Activated naive CD4-positive, alpha-beta T cell (primary cell): Measurements from ENCODE around the gene MINDY4B.

Source experiments
- DNase-seq, 4 experiments: peaks; one replicate each; lab custom pipeline; 2025; lab: John Stamatoyannopoulos, UW

Gene MINDY4B

DNA sequence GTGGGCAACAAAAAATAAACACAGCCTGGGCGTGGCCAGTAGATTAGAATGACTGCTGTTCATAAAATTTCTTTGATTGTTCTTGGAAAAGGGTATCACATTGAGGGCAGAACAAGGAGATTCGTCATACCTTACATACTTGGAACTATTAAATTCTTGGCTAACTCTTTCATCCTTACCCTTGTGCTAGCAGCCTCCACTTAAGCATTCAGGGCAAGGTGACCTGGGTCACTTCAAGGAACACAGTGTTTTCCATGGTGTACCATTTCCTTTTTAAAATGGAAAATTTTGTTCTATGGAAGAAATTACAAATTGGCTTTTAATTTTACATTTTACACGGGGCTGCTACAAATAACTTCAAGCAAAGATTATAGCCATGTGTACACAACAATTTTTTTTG is 60.8 kb downstream of the MINDY4B start:
- DNase-seq: no peak

GRCh38 chr3:150843241-150843640 is 62.0 kb downstream of the MINDY4B start:
- no peak for DNase-seq

DNA sequence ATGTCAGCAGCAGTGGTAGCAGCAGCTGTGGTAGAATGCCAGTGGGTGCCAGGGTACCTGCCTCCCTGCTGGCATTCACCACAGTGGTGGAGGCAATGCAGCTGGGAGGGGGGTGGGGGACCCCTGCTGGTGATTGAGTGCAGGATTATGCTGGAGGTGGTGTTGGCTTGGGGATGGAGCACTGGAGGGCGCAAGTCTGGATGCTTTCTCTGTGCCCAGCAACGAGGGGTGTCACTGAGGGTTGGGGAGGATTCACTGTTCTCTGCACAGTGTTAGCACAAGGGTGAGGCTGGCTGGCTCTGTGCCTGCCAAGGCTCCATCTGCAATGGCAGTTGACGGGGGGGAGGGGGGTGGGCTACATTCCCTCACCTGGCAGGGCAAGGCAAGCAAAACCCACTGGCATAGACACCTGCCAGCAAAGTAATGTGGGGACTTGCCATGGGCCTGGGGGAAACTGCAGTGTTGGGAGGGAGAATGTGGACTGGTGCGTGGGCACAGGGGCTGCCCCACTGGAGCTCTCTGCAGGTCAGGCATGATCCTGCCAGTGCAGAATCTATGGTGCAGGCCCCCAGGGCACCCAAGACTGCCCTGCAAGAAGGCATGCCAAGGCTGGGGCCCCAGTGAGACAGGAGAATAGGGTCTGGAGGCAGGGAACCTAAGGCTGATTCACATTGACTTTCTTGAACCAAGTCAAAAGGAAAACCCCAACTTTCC is 64.3 kb downstream of the MINDY4B start:
- no peak for DNase-seq

DNA sequence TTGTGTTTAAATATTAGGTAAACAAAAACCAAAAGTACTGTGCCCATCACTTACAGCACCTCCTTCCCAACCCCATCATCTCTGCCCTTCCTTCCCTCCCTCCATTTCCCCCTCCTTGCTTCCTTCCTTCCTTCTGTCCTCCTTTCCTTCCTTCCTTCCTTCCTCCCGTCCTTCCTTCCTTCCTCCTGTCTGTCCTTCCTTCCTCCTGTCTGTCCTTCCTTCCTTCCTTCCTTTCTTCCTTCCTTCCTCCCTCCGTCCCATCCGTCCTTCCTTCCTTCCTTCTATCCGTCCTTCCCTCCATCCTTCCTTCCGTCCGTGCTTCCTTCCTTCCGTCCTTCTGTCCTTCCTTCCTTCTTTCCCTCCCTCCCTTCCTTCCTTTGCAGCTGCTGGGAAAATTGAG is 74.5 kb downstream of the MINDY4B start:
- no peak for DNase-seq

DNA sequence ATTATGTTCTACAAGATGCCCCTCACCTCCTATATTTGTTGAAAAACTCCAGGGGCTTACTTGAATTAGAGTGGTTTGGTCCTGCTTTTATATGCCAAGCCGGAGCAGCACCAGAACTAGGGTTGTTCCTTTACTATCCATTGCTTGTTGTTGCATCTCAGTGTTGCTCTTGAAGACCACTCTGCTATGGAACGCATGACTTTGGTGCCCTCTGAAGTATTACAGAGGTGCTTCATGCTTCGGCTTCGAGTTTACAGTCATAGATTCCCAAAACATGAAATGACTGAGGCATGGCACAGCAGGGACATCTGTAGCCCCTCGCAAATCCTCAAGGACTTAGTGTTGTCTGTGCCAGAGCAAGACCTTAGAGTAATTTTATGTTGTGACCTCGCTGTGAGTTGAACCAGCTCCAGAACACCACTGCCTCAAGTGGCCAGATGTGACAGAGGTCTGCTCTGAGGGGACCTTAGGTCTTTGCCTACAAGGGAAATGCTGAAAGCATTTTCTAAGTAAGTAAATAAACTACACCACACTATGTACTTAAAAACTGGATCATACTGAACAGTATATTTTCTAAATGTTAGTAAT is 75.1 kb downstream of the MINDY4B start:
- no peak for DNase-seq

- DNase-seq: no peak
These were observed 75.8 kb downstream of the MINDY4B start for GRCh38 chr3:150829408-150829807.

DNA sequence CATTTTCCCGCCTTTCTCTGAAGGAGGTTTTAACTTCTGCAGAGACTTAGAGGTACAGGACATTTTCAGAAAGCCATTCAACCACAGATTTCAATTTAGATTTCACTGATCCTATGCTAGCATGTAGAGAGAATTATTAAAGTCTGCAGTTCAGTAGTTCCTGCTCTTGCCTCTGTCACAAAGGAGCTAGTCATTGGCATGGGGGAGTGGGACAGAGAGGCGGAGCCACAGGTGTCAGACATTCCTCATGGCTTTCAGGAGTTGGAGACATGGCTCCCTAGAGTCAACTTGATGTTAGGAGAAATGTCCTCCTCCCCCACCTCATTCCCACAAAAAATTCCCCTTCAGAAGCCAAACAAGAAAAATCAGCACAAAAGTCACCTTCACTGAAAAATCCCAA is 76.2 kb downstream of the MINDY4B start:
- DNase-seq: no peak

DNA sequence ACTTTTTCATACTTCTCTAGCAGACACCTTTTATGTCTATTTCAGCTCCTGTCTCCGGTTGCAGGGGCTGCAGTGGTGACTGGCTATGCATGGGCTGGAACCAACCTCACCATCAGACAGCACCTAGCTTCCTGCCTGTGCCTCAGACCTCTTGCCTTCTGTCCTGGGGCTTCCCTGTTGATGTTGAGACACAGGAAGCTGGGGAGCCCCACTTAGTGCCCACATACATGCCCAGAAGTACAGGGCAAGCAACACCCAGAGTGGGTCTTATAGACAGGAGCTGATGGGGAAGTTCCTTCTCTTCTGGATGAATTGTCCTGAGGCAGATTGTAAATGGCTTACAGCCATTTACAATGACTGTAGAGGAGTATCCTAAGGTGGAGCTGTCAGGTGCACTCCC is 77.0 kb downstream of the MINDY4B start:
- DNase-seq: no peak

DNA sequence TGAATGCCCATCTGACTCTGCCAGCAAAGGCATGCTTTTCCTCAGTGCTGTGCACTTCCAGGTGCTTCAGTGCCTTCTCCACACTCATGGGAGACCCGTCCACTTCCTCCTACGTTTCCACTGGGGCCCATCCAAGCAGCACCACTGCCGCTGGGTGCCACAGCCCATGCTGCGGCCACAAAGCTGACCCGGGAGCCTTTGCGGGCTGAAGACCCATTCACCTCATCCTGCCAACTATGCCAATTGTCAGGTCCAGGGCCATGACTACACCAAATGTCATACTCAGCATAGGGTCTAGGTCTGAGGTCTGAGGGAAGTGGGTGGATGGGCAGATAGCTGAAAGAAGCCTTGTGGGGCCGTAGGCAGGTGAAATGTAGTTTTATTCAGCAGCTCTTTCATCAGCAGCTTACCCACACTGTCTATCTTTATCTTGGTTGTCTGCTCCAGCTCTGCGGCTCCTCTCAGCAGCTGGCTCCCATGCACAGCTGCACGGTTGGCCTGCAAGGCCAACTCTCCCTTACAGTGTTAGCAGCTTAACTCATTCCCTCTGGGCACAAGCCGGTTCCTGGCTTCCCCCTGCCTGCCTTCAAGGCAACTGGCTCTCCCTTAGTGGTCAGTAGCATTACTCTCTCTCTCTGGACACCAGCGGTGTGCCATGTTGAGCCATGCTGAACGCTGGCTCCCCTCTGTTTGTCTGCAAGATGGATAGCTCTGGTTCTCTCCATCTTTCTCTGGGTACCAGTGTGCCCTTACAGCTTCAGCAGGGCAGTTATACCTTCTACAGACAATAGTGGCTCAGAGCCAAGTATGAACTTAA is 78.6 kb downstream of the MINDY4B start:
- no peak for DNase-seq

DNA sequence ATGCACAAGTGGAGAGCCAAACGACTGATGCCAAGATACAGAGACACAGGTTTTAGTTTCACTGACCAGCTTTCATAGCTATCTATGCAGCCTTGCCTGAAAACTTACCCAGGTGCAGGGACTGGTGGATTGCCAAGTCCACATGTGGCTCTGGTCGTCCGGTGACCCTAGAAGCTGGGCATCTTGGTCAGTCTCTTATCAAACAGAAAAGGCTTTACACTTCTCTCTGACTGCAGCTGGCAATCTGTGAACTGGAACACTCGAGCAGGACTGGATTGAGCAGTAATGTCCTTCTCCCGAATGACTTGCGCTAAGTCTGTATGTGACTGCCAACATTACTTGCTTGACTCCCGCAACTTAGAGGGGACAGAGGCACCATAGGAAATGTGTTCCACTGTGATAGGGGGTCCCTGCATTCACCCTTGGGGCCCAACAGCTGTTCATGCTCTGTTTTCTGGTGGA is 79.3 kb downstream of the MINDY4B start:
- DNase-seq: no peak

GRCh38 chr3:150825192-150825915 is 79.9 kb downstream of the MINDY4B start:
- DNase-seq: no peak

DNA sequence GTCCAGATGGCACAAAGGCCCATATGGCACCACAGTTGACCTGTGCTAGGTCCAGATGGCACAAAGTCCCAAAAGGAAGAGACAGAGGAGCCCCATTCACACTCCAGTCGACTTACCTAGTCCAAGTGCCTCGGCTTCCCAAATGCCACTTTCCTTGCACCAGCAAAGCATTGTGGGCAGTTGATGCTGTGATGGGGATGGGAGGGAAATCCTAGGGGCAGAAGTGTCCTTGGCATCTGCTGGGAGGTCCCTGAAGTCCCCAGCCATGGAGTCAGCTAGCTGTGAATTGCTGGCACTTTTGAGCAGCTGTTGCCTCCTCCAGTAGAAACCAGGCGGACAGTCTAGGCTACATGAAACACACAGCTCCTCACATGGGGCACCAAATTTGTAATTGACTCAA is 82.0 kb downstream of the MINDY4B start:
- no peak for DNase-seq

DNA sequence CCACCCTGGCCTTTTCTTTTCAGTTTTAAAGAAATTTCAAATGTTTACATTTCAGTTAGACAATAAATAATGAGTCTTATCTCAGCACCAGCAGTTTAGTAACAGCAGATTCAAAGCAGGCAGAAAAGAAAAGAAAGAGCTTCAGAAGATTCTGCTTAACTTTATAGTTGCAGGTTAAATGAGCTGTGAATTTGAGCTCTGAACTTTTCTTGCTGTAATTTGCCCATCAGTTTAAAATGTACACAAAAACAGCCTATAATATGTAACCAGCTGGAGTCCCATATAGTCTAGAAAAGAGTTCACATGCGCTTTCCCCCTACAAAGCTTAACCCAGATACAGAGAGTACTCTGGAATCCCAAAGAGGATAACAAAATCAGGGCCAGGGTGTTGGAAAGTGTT is 82.6 kb downstream of the MINDY4B start:
- DNase-seq: no peak
